Testis (tissue), 3 donors: ENCODE measurements around the gene ZSWIM6. TPM values are rescaled to one million over a fixed set of nuclear protein-coding genes. Genes with fewer than 3 reads are reported as not detected.

ENCODE experiments used
- DNase-seq: peaks from one replicate; pipeline ENCODE4 v3.0.0-alpha.2; 2019
- H3K27ac ChIP-seq, 2 donors: fragments of 200-600 bp; sonication (generic); one replicate each; pipeline ENCODE4 v1.5.1; 2019
- H3K27me3 ChIP-seq: fragments of 200-600 bp; sonication (generic); one replicate; pipeline ENCODE4 v1.5.1; 2019
- H3K36me3 ChIP-seq: fragments of 200-600 bp; sonication (generic); one replicate; pipeline ENCODE4 v1.5.1; 2017; ENCODE audit warnings: low read depth; ENCODE audit errors: missing control alignments
- H3K4me1 ChIP-seq: fragments of 200-600 bp; sonication (generic); one replicate; pipeline ENCODE4 v1.5.1; 2019
- H3K4me3 ChIP-seq, 2 donors: fragments of 200-600 bp; sonication (generic); one replicate each; pipeline ENCODE4 v1.5.1; 2017 to 2019
- H3K9me3 ChIP-seq: fragments of 200-600 bp; sonication (generic); one replicate; pipeline ENCODE4 v1.5.1; 2017
- CTCF ChIP-seq, 3 experiments: fragments of 450-650 bp in 2 of 3; fragments of 200-600 bp in 1 of 3; sonication (generic) in 1 of 3; IDR thresholded peaks; one replicate each; pipeline ENCODE4 v1.5.1; 2016 to 2019; ENCODE audit warnings: antibody characterized with exemption in 3 of 3, mild to moderate bottlenecking in 2 of 3, moderate library complexity in 1 of 3
- POLR2A ChIP-seq: fragments of 450-650 bp; IDR thresholded peaks from one replicate; pipeline ENCODE4 v1.6.1; 2017; ENCODE audit warnings: antibody characterized with exemption, mild to moderate bottlenecking, moderate library complexity
- WGBS, 2 donors: methylation state at CpG; one replicate each; pipeline ENCODE4 v1.1.5; 2018; 5-methylcytosine and 5-hydroxymethylcytosine counted together
- intact Hi-C: fragments of 100-400 bp; cut with DNase I; formaldehyde crosslinking; loops from one replicate; pipeline ENCODE4 v1.15.1; 2023; ENCODE audit warnings: low total_unique reads
- polyA plus RNA-seq: library from polyadenylated mRNA; stranded (reverse); fragments of 350-450 nt; fragmentation: Illumina TruSeq; extraction: RNeasy Lipid Tissue Mini Kit (QIAGEN cat#74804); gene quantifications from one replicate; pipeline ENCODE4 v1.2.3, GENCODE V29; 2014; ENCODE audit warnings: low read depth, low replicate concordance; ENCODE audit not compliant: insufficient read depth
- total RNA-seq, 2 donors: library from RNA; depleted of rRNA; stranded (reverse); fragments of >200 nt; gene quantifications; one replicate each; pipeline ENCODE4 v1.2.3, GENCODE V29; 2016

The ZSWIM6 gene
- total and polyA plus RNA-seq, 3 donors from 2014 or later, result 14.6 to 18.0 (median 16.5) TPM

DNA sequence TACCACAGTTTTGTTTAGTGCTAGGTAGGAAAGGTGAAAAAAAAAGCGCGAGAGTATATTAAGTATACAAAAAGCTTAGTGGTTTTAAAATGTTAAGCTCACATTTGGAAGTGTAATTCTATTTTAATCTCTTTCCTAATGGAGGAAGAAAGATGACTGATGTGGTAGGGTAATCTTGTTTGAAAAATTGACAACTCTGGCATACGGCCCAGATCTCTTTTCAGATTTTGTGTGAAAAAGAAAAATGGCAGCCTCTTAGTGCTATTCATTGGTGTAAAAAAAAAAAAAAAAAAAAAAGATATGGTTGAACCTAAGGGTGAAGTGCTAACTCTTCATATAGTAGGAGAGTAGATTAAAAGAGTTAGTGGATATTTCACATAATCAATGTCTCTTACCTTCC is 108.0 kb downstream of the ZSWIM6 start:
- Histone ChIP-seq H3K4me3 (no peak overlapping the region), H3K9me3 (no peaks in the 10 kb centered on the region), H3K27me3 (no peaks in the 10 kb centered on the region), H3K36me3 (no peaks in the 10 kb centered on the region), H3K27ac (no peak overlapping the region), H3K4me1 (no peaks in the 10 kb centered on the region)
- intact Hi-C loops, result no loop called here
- no peak for DNase-seq
- TF ChIP-seq POLR2A (no peak), CTCF (IDR thresholded peaks at IDR 0.05) (no peak)
- 91 to 95% methylated on average over 3 of the region's 3 CpGs for WGBS, 2 donors

GRCh38 chr5:61440596-61440995 is 108.5 kb downstream of the ZSWIM6 start:
- intact Hi-C loops, result no loop called here
- Histone ChIP-seq H3K27ac (no peak overlapping the region), H3K27me3 (no peaks in the 10 kb centered on the region), H3K4me3 (no peak overlapping the region), H3K4me1 (no peaks in the 10 kb centered on the region), H3K36me3 (no peaks in the 10 kb centered on the region), H3K9me3 (no peaks in the 10 kb centered on the region)
- TF ChIP-seq CTCF (IDR thresholded peaks at IDR 0.05), result no peak
- no peak for TF ChIP-seq POLR2A
- no peak for DNase-seq
- 76 to 97% methylated on average over 3 of the region's 3 CpGs for WGBS, 2 donors

DNA sequence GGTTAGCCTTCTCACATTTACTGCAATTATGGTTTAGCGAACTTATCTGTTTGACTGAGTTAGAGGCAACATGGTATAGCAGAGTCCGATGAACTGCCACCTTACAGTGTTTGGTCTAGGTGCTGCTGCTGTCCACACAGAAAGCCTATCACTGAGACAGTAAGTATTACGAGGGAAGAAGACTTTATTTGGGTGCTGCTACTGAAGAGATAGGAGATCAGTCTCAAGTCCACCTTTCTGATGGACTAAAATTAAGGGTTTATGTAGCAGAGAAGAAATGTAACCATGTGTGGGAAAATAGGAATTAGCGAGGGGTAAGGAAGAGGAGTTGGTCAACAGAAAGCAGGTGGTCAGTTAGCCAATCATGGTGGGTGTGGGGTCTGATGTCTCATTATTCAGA is 109.7 kb downstream of the ZSWIM6 start:
- Histone ChIP-seq H3K9me3 (no peaks in the 10 kb centered on the region), H3K36me3 (no peaks in the 10 kb centered on the region), H3K27ac (no peak overlapping the region), H3K27me3 (no peaks in the 10 kb centered on the region), H3K4me1 (no peaks in the 10 kb centered on the region), H3K4me3 (no peak overlapping the region)
- TF ChIP-seq POLR2A, result no peak
- no peak for TF ChIP-seq CTCF (IDR thresholded peaks at IDR 0.05)
- DNase-seq, result no peak
- 99 to 100% methylated on average over 4 of the region's 4 CpGs for WGBS, 2 donors
- intact Hi-C loops, result no loop called here

GRCh38 chr5:61447780-61448495 is 115.9 kb downstream of the ZSWIM6 start:
- TF ChIP-seq POLR2A, result no peak
- TF ChIP-seq CTCF (IDR thresholded peaks at IDR 0.05), result no peak
- 90 to 94% methylated on average over 2 of the region's 2 CpGs for WGBS, 2 donors
- H3K27me3 ChIP-seq, result no peaks in the 10 kb centered on the region
- no peak overlapping the region for H3K27ac ChIP-seq
- intact Hi-C loops, result no loop called here
- no peak for DNase-seq
- H3K36me3 ChIP-seq, result no peaks in the 10 kb centered on the region
- no peaks in the 10 kb centered on the region for H3K9me3 ChIP-seq
- H3K4me3 ChIP-seq, result no peak overlapping the region
- H3K4me1 ChIP-seq, result no peaks in the 10 kb centered on the region

DNA sequence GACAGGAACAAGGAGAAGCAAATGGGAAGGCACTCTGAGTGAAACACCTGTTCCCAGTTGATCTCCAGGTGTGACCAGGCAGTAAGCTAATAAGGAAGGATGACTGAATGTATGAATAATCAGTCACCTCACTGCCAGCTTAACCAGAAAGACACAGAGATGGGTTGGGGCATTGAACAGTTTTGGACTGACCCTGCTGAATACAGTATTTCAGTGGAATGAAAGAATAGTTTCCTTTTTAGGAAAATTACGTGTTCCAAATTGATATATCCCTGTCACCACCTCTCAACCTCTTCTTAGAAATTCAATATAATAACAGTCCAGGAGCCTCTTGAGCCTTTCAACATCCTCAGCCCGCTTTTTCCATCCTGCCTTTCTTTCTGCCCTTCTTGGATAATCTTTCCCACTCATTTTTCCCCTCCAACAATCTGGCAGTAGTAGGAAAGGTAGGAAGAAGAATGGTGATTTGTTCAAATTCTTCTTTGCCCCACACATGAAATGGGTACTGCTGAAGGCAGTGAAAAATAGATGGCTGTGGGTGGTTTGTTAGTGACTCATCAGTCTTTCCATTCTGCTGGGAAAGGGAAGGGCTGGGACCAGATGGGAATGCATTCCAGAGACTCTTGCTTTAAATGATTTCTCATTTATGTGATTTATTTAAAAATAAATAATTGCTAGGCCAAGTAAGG is 117.9 kb downstream of the ZSWIM6 start:
- TF ChIP-seq POLR2A (no peak), CTCF (IDR thresholded peaks at IDR 0.05) (no peak)
- no peaks in the 10 kb centered on the region for H3K27me3 ChIP-seq
- DNase-seq, result no peak
- H3K4me3 ChIP-seq, result no peak overlapping the region
- no peaks in the 10 kb centered on the region for H3K9me3 ChIP-seq
- no peaks in the 10 kb centered on the region for H3K4me1 ChIP-seq
- 89 to 97% methylated on average over 2 of the region's 2 CpGs for WGBS, 2 donors
- H3K27ac ChIP-seq, result no peak overlapping the region
- no peaks in the 10 kb centered on the region for H3K36me3 ChIP-seq
- intact Hi-C loops, result no loop called here
